ENCODE data around the gene SLC1A3. TPM values are rescaled to one million over a fixed set of nuclear protein-coding genes. Genes with fewer than 3 reads are reported as not detected.

Gene SLC1A3
- total RNA-seq, 1 donor from 2014 or later, result 0.25 TPM

- Histone ChIP-seq H3K4me3 (ENCODE audit: low read depth, low read length) (no peak overlapping the region), H3K27me3 (ENCODE audit: control insufficient read depth, insufficient read depth, low read length) (no peaks in the 10 kb centered on the region), H3K36me3 (ENCODE audit: control insufficient read depth, insufficient read depth, low read length) (no peaks in the 10 kb centered on the region)
- DNase-seq (ENCODE audit: low read depth), result no peak
- TF ChIP-seq, protein P1, sequence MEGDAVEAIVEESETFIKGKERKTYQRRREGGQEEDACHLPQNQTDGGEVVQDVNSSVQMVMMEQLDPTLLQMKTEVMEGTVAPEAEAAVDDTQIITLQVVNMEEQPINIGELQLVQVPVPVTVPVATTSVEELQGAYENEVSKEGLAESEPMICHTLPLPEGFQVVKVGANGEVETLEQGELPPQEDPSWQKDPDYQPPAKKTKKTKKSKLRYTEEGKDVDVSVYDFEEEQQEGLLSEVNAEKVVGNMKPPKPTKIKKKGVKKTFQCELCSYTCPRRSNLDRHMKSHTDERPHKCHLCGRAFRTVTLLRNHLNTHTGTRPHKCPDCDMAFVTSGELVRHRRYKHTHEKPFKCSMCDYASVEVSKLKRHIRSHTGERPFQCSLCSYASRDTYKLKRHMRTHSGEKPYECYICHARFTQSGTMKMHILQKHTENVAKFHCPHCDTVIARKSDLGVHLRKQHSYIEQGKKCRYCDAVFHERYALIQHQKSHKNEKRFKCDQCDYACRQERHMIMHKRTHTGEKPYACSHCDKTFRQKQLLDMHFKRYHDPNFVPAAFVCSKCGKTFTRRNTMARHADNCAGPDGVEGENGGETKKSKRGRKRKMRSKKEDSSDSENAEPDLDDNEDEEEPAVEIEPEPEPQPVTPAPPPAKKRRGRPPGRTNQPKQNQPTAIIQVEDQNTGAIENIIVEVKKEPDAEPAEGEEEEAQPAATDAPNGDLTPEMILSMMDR (IDR thresholded peaks at IDR 0.05; ENCODE audit: insufficient read depth, low read length, poor library complexity, severe bottlenecking), result no peak
These were observed 102.6 kb downstream of the SLC1A3 start for GRCh38 chr5:36708996-36709395.

DNA sequence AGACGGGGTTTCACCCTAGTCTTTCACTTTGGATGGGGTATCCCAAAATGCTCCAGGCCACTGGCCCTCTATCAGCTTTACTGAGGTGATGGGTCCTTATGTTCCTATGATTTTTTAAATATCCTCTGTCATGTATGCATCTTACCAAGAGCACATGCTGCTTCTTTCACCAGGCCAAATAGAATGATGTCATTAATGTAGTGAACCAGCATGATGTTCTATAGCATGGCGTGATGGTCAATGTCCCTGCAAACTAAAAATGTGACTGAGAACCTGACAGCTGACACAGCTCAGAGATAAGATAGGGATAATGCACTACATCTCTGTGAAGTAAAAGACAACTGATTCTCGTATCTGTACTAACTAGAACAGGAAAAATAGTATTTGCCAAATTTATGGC, 103.6 kb downstream of the SLC1A3 start:
- TF ChIP-seq, protein P1 (IDR thresholded peaks at IDR 0.05; ENCODE audit: insufficient read depth, low read length, poor library complexity, severe bottlenecking), result no peak

DNA sequence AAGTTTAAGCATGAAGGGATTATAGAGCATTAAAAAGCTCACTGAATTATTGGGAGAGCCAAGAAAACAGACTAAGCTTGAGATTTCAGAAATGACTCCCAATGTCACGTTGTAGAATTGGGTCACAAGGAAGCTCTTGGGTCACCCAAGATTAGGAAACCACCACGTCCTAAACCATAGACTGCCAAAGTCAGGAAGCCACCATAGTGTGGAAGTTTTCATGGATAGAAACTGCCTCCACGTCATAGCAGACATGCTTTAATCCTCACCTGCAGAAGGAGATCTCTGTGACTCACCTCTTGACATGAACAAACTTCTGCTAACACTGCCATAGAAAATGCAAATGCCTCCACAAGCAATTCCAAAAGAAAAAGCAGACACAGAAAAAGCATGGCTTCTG, 106.3 kb downstream of the SLC1A3 start:
- no peak overlapping the region for H3K4me3 ChIP-seq (ENCODE audit: low read depth, low read length)
- H3K27me3 ChIP-seq (ENCODE audit: control insufficient read depth, insufficient read depth, low read length), result peaks cover 1% of the 10 kb centered on the region
- DNase-seq (ENCODE audit: low read depth), result no peak
- TF ChIP-seq, protein P1 (IDR thresholded peaks at IDR 0.05; ENCODE audit: insufficient read depth, low read length, poor library complexity, severe bottlenecking), result no peak
- H3K36me3 ChIP-seq (ENCODE audit: control insufficient read depth, insufficient read depth, low read length), result no peaks in the 10 kb centered on the region

More for the DNA sequence above, 103.6 kb downstream of the SLC1A3 start:
- Histone ChIP-seq H3K4me3 (ENCODE audit: low read depth, low read length) (no peak overlapping the region), H3K27me3 (ENCODE audit: control insufficient read depth, insufficient read depth, low read length) (no peaks in the 10 kb centered on the region), H3K36me3 (ENCODE audit: control insufficient read depth, insufficient read depth, low read length) (no peaks in the 10 kb centered on the region)
- no peak for DNase-seq (ENCODE audit: low read depth)

- no peaks in the 10 kb centered on the region for H3K36me3 ChIP-seq (ENCODE audit: control insufficient read depth, insufficient read depth, low read length)
These were observed 107.1 kb downstream of the SLC1A3 start for GRCh38 chr5:36713541-36713940.

GRCh38 chr5:36717131-36717695, 110.8 kb downstream of the SLC1A3 start:
- Histone ChIP-seq H3K27me3 (ENCODE audit: control insufficient read depth, insufficient read depth, low read length) (peaks cover 4% of the 10 kb centered on the region), H3K36me3 (ENCODE audit: control insufficient read depth, insufficient read depth, low read length) (no peaks in the 10 kb centered on the region), H3K4me3 (ENCODE audit: low read depth, low read length) (no peak overlapping the region)
- TF ChIP-seq, protein P1 (IDR thresholded peaks at IDR 0.05; ENCODE audit: insufficient read depth, low read length, poor library complexity, severe bottlenecking), result no peak
- DNase-seq (ENCODE audit: low read depth), result no peak

More at GRCh38 chr5:36713541-36713940, 107.1 kb downstream of the SLC1A3 start:
- no peak for DNase-seq (ENCODE audit: low read depth)
- Histone ChIP-seq H3K4me3 (ENCODE audit: low read depth, low read length) (no peak overlapping the region), H3K27me3 (ENCODE audit: control insufficient read depth, insufficient read depth, low read length) (peaks cover 4% of the 10 kb centered on the region)
- TF ChIP-seq, protein P1 (IDR thresholded peaks at IDR 0.05; ENCODE audit: insufficient read depth, low read length, poor library complexity, severe bottlenecking), result no peak

DNA sequence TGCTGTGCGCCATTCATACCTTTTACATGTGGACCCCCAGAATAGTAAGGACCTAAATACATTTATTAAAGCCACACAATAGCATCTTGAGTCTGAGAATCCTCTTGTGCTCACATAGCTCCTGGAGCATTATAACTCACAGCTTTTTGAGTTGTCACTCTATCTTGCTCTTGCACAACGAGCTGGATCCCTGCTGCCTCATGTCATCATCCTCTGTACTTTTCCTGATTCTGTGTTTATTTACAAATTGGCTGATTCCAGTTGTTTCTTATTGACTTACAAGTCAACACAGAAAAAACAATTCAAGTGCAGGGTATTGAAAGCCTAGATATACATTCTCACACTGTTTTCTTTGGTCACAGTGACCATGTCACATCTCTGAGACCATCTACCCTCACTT, 112.9 kb downstream of the SLC1A3 start:
- Histone ChIP-seq H3K36me3 (ENCODE audit: control insufficient read depth, insufficient read depth, low read length) (no peaks in the 10 kb centered on the region), H3K4me3 (ENCODE audit: low read depth, low read length) (no peak overlapping the region), H3K27me3 (ENCODE audit: control insufficient read depth, insufficient read depth, low read length) (peaks cover 4% of the 10 kb centered on the region)
- no peak for DNase-seq (ENCODE audit: low read depth)
- TF ChIP-seq, protein P1 (IDR thresholded peaks at IDR 0.05; ENCODE audit: insufficient read depth, low read length, poor library complexity, severe bottlenecking), result no peak

Measured in kidney epithelial cell (primary cell).